GM19463 (cell line): ENCODE measurements around the gene TRIML1.

Experiments used
- ATAC-seq: cut with Tn5 transposase; IDR thresholded peaks from one replicate; pipeline ENCODE4 v1.9.1; 2021; ENCODE audit warnings: mild to moderate bottlenecking, moderate library complexity; ENCODE audit not compliant: unreplicated experiment

TRIML1 gene

GRCh38 chr4:188139141-188139540 is at the start of gene TRIML1:
TSS of gene TRIML1 (plus strand) at chr4:188139441. CDS start at chr4:188139559, 118 bp downstream.
- no peak for ATAC-seq

- ATAC-seq = no peak
Observed at GRCh38 chr4:188092824-188093223, 46.4 kb upstream of the TRIML1 start.

- no peak for ATAC-seq
Observed at GRCh38 chr4:188106454-188106853, 32.8 kb upstream of the TRIML1 start.

GRCh38 chr4:188107931-188108843 is 31.1 kb upstream of the TRIML1 start:
- ATAC-seq = no peak

- ATAC-seq = no peak
Observed at GRCh38 chr4:188109157-188109755, 30.0 kb upstream of the TRIML1 start, which contains the start of gene TRIML2. TSS of gene TRIML2 (minus strand) at chr4:188109603. CDS start at chr4:188105368, 4,235 bp downstream.

- ATAC-seq = no peak
Observed at GRCh38 chr4:188110036-188110435, 29.2 kb upstream of the TRIML1 start.

GRCh38 chr4:188110741-188111471 is 28.3 kb upstream of the TRIML1 start:
- no peak for ATAC-seq

- no peak for ATAC-seq
Observed at GRCh38 chr4:188111955-188112354, 27.3 kb upstream of the TRIML1 start.

GRCh38 chr4:188113156-188113555 is 26.1 kb upstream of the TRIML1 start:
- ATAC-seq = no peak

GRCh38 chr4:188117631-188118324 is 21.5 kb upstream of the TRIML1 start:
- no peak for ATAC-seq

GRCh38 chr4:188121530-188121929 is 17.7 kb upstream of the TRIML1 start:
- ATAC-seq = no peak

- ATAC-seq = no peak
Observed at GRCh38 chr4:188127214-188127874, 11.9 kb upstream of the TRIML1 start.

GRCh38 chr4:188130355-188130754 is 8.9 kb upstream of the TRIML1 start:
- ATAC-seq = no peak

GRCh38 chr4:188132232-188132631 is 7.0 kb upstream of the TRIML1 start:
- ATAC-seq = no peak

- ATAC-seq = no peak
Observed at GRCh38 chr4:188138227-188138626, 1.0 kb upstream of the TRIML1 start.

GRCh38 chr4:188139671-188140070 is 430 bp downstream of the TRIML1 start:
- ATAC-seq = no peak

- no peak for ATAC-seq
Observed at GRCh38 chr4:188143731-188144130, 4.5 kb downstream of the TRIML1 start.

- no peak for ATAC-seq
Observed at GRCh38 chr4:188145601-188146000, 6.4 kb downstream of the TRIML1 start.

- ATAC-seq = no peak
Observed at GRCh38 chr4:188146618-188147017, 7.4 kb downstream of the TRIML1 start.

GRCh38 chr4:188147176-188147575 is 7.9 kb downstream of the TRIML1 start:
- ATAC-seq = no peak
